ENCODE results near the gene HM13.
A peak's percentile ranks its signal among the peaks of the same experiment; 100 is the strongest.
"Not testable (repeated sequence)": the region's sequence is repeated elsewhere in the genome, so short reads cannot be mapped to it uniquely, and the experiment has no call there.

The HM13 gene

DNA sequence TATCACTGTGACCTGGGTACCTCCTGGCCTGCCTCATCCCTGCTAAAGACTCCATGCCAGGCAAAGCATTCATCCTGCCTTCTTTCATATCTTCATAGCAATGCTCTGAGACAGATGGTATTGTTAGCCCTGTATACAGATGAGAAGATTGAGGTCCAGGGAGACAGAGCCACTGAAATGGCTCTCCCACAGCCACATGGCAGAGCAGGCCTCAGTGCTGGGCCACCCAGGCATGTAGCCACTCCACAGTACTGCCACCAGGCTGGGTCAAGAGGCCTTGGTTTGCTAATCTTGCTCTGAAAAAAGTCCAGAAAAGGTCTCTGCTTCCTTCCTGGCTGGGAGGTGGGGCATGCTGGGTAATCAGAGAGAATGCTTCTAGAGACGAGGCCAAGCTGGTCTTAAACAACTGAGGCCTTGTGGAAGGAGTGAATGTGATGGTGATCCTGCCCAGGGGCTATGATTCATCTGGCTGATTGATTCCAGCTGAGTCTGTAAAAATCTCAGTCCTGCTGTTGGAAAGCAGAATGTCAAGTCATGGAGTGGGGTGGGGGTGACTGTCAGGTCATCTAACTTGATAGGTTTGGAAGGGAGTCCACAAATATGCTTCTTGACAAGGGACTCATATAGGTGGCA, 29.8 kb downstream of the HM13 start:
- no peak for DNase-seq

DNA sequence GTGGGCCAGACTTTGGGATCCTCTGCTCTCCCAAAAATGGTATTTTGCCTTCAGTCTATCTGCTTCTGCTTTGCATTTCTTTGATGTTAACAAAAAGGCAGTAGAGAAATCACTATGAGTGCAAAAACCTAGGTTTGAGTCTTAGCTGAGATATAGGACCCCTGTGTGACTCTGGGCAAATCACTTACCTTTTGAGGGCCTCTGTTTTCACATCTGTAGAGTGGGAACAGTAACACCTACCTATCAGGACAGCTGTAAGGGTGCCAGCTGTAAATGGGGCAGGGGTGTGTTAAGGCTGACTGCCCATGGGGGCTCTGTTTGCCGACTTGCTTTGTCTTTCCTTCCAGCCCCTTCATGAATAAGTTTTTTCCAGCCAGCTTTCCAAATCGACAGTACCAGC, 30.4 kb downstream of the HM13 start:
- no peak for DNase-seq

DNA sequence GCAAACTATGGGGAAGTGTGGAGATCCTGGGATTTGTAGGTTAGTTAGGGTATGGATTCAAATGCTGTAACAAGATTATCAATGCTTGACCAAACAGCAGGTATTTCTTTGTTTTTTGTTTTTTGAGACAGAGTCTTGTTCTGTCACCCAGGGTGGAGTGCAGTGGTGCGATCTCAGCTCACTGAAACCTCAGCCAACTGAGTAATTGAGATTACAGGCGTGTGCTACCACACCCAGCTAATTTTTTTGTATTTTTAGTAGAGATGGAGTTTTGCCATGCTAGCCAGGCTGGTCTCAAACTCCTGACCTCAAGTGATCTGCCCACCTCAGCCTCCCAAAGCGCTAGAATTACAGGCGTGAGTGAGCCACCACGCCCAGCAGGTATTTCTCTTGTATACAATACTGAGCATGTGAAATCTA, 31.4 kb downstream of the HM13 start:
- not testable (repeated sequence) for DNase-seq

DNA sequence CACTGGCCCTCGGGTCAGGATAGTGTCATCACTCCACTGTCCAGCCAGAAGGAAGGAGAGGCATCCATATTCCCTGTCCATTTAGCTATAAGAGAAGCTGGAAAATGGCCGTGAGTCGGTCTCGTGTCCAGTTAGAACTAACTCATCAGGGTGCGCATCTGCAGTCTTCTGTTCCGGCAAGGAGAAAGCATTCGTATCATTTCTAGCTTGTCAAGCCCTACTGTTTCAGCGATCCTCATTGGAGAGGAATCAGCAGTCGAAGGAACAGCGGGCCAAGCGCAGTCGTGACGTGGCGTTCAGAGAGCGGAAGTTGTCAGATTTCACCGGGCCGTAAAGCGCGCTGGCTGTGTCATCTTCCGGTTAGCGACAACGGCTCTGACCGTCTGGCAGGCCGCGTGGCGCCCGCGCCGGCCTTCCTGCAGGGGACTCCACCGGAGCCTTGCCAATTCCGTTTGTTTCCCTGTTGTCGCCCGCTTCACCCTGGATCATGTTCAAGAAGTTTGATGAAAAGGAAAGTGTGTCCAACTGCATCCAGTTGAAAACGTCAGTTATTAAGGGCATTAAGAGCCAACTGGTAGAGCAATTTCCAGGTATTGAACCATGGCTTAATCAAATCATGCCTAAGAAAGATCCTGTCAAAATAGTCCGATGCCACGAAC, 32.9 kb downstream of the HM13 start:
- DNase-seq, result peak in 2 of 3 experiments; percentile 83 to 91

DNA sequence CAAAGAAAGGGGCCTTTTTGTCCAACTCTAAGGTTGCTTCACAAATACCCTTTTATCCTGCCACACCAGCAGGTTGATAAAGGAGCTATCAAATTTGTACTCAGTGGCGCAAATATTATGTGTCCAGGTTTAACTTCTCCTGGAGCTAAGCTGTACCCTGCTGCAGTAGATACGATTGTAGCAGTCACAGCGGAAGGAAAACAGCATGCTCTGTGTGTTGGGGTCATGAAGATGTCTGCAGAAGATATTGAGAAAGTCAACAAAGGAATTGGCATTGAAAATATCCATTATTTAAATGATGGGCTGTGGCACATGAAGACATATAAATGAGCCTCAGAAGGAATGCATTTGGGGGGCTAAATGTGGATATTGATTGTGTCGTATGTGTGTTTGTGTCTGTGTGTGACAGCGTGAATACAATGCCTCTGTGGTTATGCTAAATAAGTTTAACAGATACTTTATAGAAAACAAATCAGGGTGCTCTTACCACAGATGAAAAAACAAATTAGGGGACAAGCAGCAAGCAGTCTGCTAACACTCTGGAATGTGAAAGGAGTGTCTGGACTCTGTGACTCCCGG, 33.6 kb downstream of the HM13 start:
- DNase-seq, result no peak

DNA sequence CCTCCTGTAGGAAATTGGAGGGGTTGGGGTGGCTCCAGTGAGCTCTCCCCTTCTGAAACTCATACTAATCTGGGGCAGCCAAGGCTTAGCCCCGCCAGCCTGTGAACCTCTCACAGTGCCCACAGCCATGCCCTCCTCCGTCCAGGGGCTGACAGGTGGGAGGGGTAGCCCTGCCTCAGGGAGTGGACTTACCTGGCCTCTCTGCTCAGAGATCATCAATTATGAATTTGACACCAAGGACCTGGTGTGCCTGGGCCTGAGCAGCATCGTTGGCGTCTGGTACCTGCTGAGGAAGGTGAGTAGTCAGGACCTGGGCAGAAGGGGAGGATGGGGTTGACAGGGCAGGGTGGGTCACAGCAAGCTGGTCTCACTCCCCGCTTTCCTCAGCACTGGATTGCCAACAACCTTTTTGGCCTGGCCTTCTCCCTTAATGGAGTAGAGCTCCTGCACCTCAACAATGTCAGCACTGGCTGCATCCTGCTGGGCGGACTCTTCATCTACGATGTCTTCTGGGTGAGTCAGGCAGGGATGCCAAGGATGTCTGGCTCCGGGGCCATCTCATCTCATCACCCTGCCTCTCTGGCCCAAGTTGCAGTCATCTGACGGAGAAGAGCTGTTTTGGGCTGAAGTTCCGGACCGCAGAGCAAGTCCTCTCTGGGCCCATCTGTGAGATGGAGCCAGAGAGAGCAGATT, 34.7 kb downstream of the HM13 start:
- DNase-seq, result no peak

DNA sequence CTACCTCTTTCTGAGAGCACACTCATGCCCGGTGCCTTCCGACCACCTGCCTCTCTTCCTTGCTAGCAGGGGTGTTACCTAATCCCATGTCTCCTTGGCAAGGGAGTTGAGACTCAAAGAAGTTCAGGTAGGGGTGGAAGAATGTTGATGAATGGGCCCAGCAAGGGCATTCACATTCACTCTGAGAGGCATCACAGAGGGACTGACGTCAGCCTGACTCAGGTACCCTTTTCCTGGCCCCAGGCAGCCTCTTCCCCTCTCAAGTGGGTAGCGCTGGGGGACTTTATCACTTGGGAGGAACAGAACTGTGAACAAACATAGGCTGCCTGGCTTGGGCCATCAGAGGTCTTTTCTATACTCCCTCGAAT, 35.3 kb downstream of the HM13 start:
- no peak for DNase-seq

DNA sequence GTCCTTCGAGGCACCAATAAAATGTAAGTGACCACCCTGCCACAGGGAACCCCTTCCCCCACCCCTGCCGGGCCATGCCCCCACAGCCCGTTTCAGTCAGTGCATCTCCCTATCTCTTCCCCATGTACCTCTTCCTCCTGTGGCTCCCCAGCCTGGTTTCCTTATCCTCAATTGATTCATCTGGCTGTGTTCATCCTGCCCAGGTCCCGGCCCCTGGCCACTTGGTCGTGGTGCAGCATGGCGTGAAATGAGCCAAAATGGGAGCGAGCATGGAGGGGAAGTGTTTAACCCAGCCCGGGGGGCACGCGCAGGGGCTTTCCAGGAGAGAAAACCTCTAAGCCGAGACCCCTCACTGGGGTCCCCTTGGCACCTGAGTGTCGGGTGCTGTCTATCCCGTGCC, 35.9 kb downstream of the HM13 start:
- no peak for DNase-seq

DNA sequence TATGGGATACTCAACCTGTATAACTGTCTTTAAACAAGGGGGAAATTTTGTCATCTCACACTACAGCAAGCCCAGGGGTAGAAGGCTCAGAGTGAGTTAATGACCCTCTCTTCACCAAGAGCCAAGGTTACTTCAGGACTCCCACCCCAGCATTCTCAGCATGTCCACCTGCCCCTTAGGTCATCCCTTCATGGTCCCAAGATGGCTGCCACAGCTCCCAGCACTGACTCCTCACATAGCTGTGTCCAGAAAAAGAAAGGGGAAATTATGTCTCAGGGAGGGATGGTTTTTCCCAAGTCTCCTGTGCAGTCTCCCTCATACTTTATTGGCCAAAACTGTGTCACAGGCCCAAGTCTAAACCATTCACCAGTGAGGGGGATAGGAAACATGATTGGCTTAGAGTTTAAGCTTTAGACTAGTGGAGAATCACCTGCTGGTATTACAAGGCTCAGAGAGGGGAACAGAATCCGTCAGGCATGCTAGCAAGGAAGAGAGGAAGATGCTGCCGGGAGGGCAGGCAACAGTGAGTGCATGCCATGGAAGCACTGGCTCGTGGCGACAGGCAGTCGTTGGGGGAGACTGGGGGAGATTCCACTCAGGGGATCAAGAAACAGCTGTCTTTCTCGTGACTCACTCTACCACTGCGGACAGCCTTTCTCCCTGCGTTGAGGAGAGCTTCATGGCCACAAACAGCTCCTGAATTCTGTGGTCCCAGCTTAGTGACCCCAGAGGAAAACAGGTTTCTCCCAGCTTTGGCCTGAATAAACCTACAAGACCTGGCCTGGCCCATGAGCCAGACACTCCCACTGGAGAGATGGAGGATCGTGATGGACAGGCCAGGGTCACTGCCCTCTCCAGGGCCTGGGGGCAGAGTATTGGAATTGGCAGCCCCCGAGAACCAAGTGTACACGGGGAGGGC, 37.2 kb downstream of the HM13 start:
- no peak for DNase-seq

DNA sequence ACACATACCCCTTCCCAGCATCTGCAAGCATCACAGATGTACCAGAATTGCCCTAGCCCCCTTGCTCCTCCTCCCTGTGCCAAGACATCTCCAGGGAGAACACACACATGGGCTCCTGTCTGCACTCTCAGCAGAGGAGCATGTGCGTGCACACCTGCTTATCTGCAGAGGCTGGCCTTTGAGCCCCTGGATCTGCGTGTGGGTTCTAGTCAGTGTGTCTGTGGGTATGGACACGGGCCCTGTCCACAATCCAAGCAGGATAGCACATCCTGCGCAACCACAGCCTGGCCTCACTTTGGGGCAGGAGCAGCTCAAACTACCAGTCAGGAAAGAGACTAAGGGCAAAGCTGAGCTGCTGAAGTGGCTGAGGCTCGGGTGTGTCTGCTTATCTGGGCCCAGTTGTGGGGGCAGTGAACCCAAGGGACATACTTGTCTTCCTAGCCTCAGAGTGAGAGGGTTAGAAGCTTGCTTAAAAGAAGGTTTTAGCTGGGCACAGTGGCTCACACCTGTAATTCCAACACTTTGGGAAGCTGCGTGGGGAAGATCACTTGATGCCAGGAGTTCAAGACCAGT, 41.0 kb downstream of the HM13 start:
- no peak for DNase-seq

DNA sequence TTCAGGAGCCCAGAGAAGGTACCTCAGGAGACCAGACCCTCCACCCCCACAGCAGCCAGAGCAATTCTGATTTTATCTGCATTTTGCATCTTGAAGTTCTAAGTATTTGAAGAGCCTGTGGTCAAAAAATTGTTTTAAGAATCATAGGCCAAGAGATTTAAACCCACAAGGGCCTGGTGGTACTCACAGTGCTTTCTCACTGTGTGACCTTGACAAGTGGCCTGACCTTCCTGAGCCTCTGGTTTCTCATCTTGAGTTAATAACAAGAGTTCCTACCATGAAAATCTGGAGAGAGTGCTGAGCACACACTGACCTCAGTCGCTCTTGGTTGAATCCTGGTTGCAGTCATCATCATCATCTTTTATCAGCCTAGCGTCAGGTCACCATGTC, 45.5 kb downstream of the HM13 start:
- DNase-seq, result no peak

DNA sequence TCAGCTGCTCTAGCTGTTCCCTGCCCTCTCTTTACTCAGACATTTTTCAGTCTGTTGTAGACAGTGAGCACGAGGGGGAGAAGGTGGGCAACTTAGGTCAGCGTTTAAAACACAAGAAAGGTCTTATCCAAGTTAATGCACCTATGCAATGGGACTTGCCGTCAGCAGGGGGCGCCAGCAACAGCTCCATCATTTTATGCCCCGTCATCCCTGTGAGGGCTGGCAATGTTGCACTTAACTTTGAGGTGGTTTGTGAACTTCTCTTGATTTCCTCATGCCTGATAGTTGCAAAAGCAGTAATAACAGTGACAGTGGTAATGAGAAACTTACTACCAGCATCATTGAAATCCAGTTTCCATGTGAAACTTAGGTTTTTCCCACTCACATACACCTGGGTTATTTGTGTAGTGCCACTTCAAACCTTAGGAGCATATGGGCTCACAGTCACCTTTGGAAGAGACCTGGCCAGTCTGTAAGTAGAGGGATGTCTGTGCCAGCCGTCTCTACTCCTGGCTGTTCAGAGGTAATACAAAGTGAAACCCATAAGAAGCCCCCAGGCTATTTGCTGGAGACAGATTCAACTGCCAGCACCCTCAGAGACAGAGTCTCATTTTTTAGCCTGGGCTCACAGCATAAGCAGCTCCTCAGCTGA, 46.0 kb downstream of the HM13 start:
- peak; percentile 57 to 78 (median 60) for DNase-seq

DNA sequence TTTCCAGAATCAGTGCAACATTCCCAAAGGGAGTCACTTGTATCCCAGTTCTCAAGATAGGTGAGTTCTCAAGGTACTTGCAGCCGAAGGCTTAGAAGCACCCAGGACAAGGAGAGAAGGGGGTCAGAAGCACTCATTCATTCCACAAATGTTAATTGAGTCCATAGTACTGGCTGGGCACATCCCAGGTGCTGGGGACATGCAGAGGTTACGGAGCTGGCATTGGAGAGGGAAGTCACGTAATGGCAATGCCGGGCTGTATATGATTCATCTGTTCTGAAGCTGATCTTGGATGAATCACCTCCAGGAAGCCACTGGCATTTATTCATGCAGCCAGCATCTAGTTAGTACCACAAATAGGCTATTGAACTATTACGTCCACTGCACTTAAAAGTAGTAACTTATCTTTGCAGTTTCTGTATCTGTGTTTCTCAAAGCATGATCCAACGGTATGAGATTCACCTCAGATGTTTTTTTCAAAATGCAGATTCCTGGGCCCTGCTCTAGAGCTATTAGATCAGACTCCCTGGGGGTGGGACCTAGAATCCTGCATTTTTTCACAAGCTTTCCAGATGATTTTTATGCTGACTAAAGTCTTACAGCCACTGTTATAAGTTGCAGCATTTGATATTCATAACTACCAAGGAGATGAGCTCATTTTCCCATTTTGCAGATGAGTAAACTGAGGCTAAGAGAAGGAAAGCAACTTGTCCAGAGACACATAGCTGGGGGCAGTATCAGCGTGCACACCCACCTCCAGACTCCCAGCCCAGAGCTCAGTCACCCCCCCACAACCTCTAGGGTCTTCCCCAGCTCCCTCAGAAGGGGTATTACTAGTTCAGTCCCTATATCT, 46.7 kb downstream of the HM13 start:
- DNase-seq, result no peak

DNA sequence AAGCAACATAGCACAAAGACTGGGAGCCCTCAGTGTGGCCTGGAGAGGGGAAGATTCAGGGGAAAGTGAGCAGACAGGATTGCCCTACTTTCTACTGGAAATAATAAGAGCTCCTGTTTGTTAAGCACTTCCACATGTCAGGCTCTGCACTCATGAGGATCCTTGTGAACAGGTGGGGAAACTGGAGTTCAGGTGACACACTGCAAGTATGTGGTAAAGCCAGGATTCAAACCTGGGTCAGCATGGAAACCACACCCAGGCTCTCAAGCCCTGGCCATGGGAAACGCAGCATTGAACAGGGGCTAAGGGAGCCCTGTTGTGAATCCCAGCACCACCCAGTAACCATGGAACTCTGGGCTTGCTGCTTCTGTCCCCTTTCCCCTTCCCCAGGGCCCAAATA, 48.0 kb downstream of the HM13 start:
- peak in 1 of 3 experiments; percentile 71 for DNase-seq

DNA sequence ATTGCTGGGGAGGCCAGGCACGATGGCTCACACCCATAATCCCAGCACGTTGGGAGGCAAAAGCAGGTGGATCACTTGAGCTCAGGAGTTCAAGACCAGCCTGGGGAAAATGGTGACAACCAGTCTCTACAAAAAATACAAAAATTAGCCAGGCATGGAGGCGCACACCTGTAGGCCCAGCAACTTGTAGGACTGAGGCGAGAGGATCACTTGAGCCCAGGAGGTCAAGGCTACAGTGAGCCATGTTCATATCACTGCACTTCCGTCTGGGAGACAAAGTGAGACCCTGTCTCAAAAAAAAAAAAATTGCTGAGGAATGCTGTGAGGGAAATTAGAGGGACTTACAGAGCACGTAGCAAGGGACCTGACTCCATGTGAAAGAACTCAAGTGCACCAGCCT, 50.0 kb downstream of the HM13 start:
- DNase-seq, result no peak

DNA sequence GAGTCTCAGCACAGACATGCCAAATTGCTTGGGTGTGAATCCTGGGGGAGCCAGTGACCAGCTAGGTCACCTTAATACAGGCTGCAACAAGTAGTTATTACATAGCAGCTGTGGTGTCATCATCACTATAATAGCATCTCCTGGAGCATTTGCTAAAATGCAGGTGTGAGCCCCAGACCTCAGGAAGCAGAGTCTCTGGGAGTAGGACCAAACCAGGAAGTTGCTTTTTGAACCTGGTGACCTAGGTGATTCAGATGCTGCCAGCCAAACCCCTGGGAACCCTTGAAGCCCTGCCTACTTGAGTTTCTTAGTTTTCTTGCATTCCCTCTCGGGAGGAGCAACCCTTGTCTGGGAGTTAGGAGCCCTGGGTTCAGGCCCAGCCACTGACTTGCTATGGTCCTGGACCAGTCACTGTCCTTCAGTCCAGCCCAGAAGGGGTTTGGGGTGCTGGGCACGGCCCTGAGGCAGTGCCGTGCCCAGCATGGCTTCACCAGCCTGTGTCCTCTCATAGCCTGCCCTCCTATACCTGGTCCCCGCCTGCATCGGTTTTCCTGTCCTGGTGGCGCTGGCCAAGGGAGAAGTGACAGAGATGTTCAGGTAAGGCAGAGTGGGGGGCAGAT, 51.6 kb downstream of the HM13 start:
- DNase-seq, result peak in 2 of 3 experiments; percentile 46 to 74

DNA sequence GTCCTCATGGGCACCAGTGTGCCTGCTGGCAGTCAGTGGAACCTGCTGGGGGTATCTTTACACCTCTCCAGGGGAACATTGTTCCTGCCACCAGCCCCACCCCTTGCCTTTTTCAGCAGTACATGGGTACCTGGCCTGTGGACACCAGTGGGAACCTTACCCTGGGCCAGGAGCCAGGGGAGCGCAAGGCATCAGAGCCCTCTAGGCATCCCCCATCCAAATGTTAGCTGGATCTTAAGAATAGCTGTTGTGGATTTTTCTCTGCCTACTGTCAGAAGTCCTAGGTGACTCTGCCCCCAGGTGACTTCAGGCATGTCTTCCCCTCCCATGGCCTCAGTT, 52.0 kb downstream of the HM13 start:
- DNase-seq, result no peak

DNA sequence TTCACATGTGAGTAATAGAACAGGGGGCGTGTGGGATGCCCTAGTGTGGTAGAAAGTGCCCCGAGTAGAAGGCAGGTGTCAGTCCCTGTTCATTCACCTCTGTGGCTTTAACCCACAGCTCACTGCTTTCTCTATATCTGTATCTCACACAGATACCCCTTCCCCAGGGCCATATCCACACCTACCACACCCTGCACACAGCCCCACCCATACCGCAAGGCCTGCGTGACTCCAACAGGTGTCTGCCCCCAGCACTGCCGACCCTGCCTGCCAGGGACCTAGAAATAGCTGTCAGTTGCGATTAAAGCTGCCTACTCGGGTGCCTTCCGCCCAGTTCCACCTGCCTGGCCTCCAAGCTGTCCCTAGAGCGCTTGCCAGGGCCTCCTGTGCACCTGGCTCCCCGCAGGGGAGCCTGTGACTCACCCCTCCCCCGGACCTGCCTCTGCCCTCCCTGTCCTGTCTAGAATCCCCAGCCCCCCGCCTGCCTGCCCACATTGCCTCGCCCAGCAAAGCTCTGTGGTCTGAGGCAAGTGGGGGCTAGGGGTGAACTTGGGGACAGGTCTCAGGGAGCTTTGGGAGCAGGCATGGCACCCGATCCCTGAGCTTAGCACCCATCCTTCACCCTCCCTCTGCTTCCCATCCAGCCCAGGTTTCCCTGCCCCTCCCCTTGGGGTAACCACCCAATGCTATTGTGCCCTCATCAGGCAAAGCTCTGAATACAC, 52.6 kb downstream of the HM13 start:
- DNase-seq, result peak; percentile 76 to 97 (median 97)

DNA sequence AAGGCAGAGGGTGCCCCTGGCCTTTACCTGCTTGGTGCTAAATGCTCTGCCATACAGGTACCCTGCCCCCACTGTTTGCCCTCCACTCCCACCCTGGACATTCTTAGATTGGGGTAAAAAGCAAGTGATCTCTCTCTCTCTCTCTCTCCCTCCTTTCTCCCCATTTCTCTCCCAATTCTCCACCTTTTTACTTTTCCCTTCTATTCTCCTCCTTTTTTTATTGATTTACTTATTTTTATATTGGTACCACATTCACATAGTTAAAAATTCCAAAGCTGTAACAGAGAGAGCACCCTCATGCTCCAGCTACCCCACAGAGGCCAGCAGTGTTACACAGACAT, 53.1 kb downstream of the HM13 start:
- DNase-seq, result no peak
